ENCODE measurements around the gene HOXC12. TPM values are rescaled to one million over a fixed set of nuclear protein-coding genes. Genes with fewer than 3 reads are reported as not detected.

Gene HOXC12
- total and polyA plus RNA-seq, 2 of the 8 experiments (the other 6 are each of a cell fraction or from before 2014, with no cell fraction given), result not detected

- peak overlapping the region in 1 of 4 experiments; percentile 50; a peak in 1 of 8 replicates for H3K4me3 ChIP-seq (ENCODE audit: extremely low read depth in 1 of 4, insufficient read depth in 2 of 4, low read depth in 3 of 4, low read length in 4 of 4)
- H3K4me2 ChIP-seq (ENCODE audit: insufficient read depth in 1 of 2, low read depth in 2 of 2, low read length in 2 of 2), result peak overlapping the region in 1 of 2 experiments; percentile 29; a peak in 1 of 4 replicates
- peaks cover 98 to 100% (median 100%) of the 10 kb centered on the region in 4 experiments for H3K27me3 ChIP-seq (replicated peaks in 1 of 4; ENCODE audit: control insufficient read depth in 3 of 4, extremely low read depth in 1 of 4, insufficient read depth in 3 of 4, low read length in 3 of 4)
Observed at GRCh38 chr12:53975064-53975471, 20.4 kb downstream of the HOXC12 start.

More at GRCh38 chr12:53975064-53975471, 20.4 kb downstream of the HOXC12 start:
- ChIA-PET POLR2A (ENCODE audit: partially characterized antibody) (interaction anchor here (0.8 kb wide), 1 partner anchor 12 kb away, joined by 3 read pairs; no protein-coding TSS in a partner anchor), CTCF (ENCODE audit: partially characterized antibody) (interaction anchor here (0.7 to 1.9 kb wide), 4 partner anchors 11 to 30 kb away, joined by 3 to 5 read pairs (median 4); no protein-coding TSS in a partner anchor)
- Histone ChIP-seq H2BK12ac (ENCODE audit: low read depth, low read length) (no peak overlapping the region), H2BK5ac (ENCODE audit: low read depth, low read length) (no peak overlapping the region), H4K91ac (replicated peaks; ENCODE audit: insufficient read length, low read length) (no peak overlapping the region), H3K56ac (replicated peaks; ENCODE audit: insufficient read length, low read depth, low read length) (no peak overlapping the region), H2AK5ac (ENCODE audit: low read depth, low read length) (no peak overlapping the region), H3K27ac (ENCODE audit: low read depth, low read length) (no peak overlapping the region), H3K23me2 (ENCODE audit: low read depth, low read length) (peaks cover 1% of the 10 kb centered on the region; the same call in 1 of the 2 replicates), H3K14ac (ENCODE audit: insufficient read length) (no peak overlapping the region), H3K4me1 (replicated peaks in 1 of 4; ENCODE audit: control insufficient read depth in 3 of 4, insufficient read depth in 4 of 4, low read length in 3 of 4) (peaks cover 0 to 10% (median 4%) of the 10 kb centered on the region in 4 experiments; a peak in 6 of 7 replicates), H3K18ac (ENCODE audit: extremely low read depth, low read length) (no peak overlapping the region), H2BK120ac (replicated peaks; ENCODE audit: low read depth, low read length) (no peak overlapping the region), H2BK20ac (ENCODE audit: low read length) (no peak overlapping the region), H3K9ac (replicated peaks in 1 of 4; ENCODE audit: extremely low read depth in 1 of 4, low read depth in 3 of 4, low read length in 3 of 4) (no peak overlapping the region), H3K4ac (replicated peaks; ENCODE audit: insufficient read length, low read depth, low read length) (no peak overlapping the region), H4K20me1 (replicated peaks in 1 of 2; ENCODE audit: control insufficient read depth in 1 of 2, insufficient read depth in 2 of 2, low read length in 2 of 2) (peaks cover 22 to 27% of the 10 kb centered on the region in 2 experiments), H3K23ac (ENCODE audit: insufficient read length) (no peak overlapping the region), H3K79me1 (ENCODE audit: low read depth, low read length) (no peaks in the 10 kb centered on the region), H2BK15ac (ENCODE audit: low read length) (no peak overlapping the region), H3K36me3 (ENCODE audit: control insufficient read depth in 2 of 4, insufficient read depth in 4 of 4, low read length in 3 of 4) (peaks cover 0 to 3% (median 0%) of the 10 kb centered on the region in 4 experiments; a peak in 1 of 8 replicates), H3K79me2 (ENCODE audit: control insufficient read depth in 1 of 2, insufficient read depth in 2 of 2, low read length in 2 of 2) (no peaks in the 10 kb centered on the region), H4K8ac (ENCODE audit: extremely low read depth, insufficient read depth, low read length) (no peak overlapping the region), H3K9me3 (ENCODE audit: insufficient read depth in 2 of 2, low read depth in 1 of 2, low read length in 1 of 2) (0 out of 4 replicates have a peak, but pooled peaks cover 0 to 2% of the 10 kb centered on the region in 2 experiments), H4K5ac (ENCODE audit: insufficient read length, low read depth, low read length) (no peak overlapping the region), H2AFZ (ENCODE audit: low read length) (no peak overlapping the region)
- WGBS, 2 experiments (ENCODE audit: extremely low coverage in 1 of 2, insufficient coverage in 1 of 2, insufficient read length in 1 of 2, insufficient replicate concordance in 2 of 2, low coverage in 1 of 2, low lambda C conversion rate in 2 of 2, missing lambda C conversion rate in 1 of 2), result 7% methylated on average over 10 of the region's 25 CpGs; no CpG with 5 or more reads in 1 of the 2 experiments
- DNase-seq (ENCODE audit: low read depth in 1 of 2, low spot score in 2 of 2), result no peak
- FAIRE-seq, result no peak
- TF ChIP-seq SIRT6 (IDR thresholded peaks at IDR 0.05; ENCODE audit: low read length), result no peak
- peak; percentile 84 for TF ChIP-seq SUZ12 (IDR thresholded peaks at IDR 0.05; ENCODE audit: low read length)
- TF ChIP-seq JUN (IDR thresholded peaks at IDR 0.05; ENCODE audit: low read depth, low read length), result no peak
- no peak for TF ChIP-seq MAX (IDR thresholded peaks at IDR 0.05)
- TF ChIP-seq TAF1 (IDR thresholded peaks at IDR 0.05; ENCODE audit: low read depth, low read length), result no peak
- peak; percentile 6 for TF ChIP-seq RNF2 (IDR thresholded peaks at IDR 0.05; ENCODE audit: borderline replicate concordance, low read depth, low read length, missing control alignments, poor library complexity, severe bottlenecking)
- no peak for TF ChIP-seq KDM4A (IDR thresholded peaks at IDR 0.05; ENCODE audit: low read depth, low read length, severe bottlenecking)
- TF ChIP-seq SAP30 (IDR thresholded peaks at IDR 0.05; ENCODE audit: insufficient read depth, insufficient replicate concordance, low read length), result no peak
- no peak for TF ChIP-seq KDM5A (IDR thresholded peaks at IDR 0.05; ENCODE audit: low read length)
- TF ChIP-seq GTF2F1 (IDR thresholded peaks at IDR 0.05; ENCODE audit: borderline replicate concordance, low read depth, low read length), result no peak
- TF ChIP-seq CBX5 (IDR thresholded peaks at IDR 0.05; ENCODE audit: low read depth, low read length), result no peak
- no peak for TF ChIP-seq KDM1A (IDR thresholded peaks at IDR 0.05; ENCODE audit: borderline replicate concordance, low read length)
- TF ChIP-seq EZH2 (IDR thresholded peaks at IDR 0.05; ENCODE audit: low read depth, low read length, severe bottlenecking), result peak; percentile 85

Measured in H1 (cell line).